ENCODE data around the gene KIF26B. TPM values are rescaled to one million over a fixed set of nuclear protein-coding genes. Genes with fewer than 3 reads are reported as not detected.

The KIF26B gene
- total RNA-seq, 2 donors from 2014 or later, result 0.83 to 1.3 TPM

DNA sequence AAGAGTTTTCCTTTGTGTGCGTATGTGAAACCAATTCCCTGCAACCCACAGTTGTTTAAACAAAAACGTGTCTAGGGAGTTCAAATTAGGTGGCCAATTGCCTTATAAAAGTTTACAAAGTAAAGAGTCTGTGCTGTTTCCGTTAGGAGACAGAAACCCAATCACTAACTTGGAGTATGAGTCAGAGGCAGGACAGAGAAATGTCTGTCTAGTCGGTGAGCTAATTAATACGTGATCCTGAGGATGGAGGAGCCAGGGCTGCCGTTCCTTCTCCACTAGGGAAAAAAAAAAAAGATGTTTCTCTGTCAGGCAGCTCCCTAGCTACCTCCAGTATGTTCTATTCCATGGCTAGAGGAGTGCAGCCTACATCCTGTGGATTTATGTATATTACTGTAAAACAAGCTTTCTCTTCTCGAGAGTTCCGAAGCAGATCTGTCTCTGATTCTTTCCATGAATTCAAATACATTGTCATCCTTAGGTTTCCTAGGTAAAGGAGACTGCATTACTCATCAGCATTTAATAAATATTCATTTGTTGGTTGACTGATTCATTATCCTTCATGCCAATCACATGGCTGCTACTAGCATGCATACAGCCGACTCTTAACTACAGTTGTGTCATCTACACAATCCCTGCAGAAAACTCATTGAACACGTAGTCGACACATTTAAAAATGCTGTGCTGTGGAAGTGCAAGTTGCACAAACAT, 430.6 kb downstream of the KIF26B start:
- H3K27ac ChIP-seq, result no peak overlapping the region
- no peak for DNase-seq (ENCODE audit: low spot score)
- H3K9me3 ChIP-seq, result no peaks in the 10 kb centered on the region
- H3K4me1 ChIP-seq, result no peaks in the 10 kb centered on the region
- H3K36me3 ChIP-seq, result no peaks in the 10 kb centered on the region
- TF ChIP-seq, protein P1, sequence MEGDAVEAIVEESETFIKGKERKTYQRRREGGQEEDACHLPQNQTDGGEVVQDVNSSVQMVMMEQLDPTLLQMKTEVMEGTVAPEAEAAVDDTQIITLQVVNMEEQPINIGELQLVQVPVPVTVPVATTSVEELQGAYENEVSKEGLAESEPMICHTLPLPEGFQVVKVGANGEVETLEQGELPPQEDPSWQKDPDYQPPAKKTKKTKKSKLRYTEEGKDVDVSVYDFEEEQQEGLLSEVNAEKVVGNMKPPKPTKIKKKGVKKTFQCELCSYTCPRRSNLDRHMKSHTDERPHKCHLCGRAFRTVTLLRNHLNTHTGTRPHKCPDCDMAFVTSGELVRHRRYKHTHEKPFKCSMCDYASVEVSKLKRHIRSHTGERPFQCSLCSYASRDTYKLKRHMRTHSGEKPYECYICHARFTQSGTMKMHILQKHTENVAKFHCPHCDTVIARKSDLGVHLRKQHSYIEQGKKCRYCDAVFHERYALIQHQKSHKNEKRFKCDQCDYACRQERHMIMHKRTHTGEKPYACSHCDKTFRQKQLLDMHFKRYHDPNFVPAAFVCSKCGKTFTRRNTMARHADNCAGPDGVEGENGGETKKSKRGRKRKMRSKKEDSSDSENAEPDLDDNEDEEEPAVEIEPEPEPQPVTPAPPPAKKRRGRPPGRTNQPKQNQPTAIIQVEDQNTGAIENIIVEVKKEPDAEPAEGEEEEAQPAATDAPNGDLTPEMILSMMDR (IDR thresholded peaks at IDR 0.05), result no peak
- no peaks in the 10 kb centered on the region for H3K27me3 ChIP-seq
- H3K4me3 ChIP-seq, result no peak overlapping the region

- no peaks in the 10 kb centered on the region for H3K27me3 ChIP-seq
- no peaks in the 10 kb centered on the region for H3K4me1 ChIP-seq
- DNase-seq (ENCODE audit: low spot score), result no peak
- no peak overlapping the region for H3K27ac ChIP-seq
- no peak overlapping the region for H3K4me3 ChIP-seq
- no peaks in the 10 kb centered on the region for H3K9me3 ChIP-seq
- TF ChIP-seq, protein P1 (IDR thresholded peaks at IDR 0.05), result no peak
- no peaks in the 10 kb centered on the region for H3K36me3 ChIP-seq
These were observed 432.8 kb downstream of the KIF26B start for GRCh38 chr1:245587435-245588115.

- no peak for DNase-seq (ENCODE audit: low spot score)
- TF ChIP-seq, protein P1 (IDR thresholded peaks at IDR 0.05), result no peak
- Histone ChIP-seq H3K4me1 (no peaks in the 10 kb centered on the region), H3K27ac (no peak overlapping the region), H3K9me3 (no peaks in the 10 kb centered on the region), H3K36me3 (no peaks in the 10 kb centered on the region), H3K27me3 (no peaks in the 10 kb centered on the region), H3K4me3 (no peak overlapping the region)
These were observed 433.4 kb downstream of the KIF26B start for GRCh38 chr1:245588116-245588639.

DNA sequence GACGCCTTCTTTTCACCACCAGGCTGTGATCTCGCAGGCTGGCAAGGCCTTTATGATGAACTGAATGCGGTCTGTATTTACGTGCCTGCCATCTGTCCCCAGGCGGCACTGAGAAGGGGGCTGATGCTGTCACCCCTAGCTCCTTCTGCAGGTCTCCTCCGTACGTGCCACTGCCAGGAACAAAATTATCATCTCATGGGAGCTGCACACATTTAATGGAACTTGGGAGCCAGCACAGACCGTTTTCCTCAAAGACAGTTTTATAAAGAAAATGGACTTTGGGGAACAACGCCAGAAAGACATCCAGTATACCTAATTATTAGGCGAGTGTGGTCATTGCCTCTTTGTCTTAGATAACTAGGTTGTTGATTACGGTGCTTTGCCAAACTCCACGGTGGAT, 434.5 kb downstream of the KIF26B start:
- TF ChIP-seq, protein P1 (IDR thresholded peaks at IDR 0.05), result no peak
- Histone ChIP-seq H3K36me3 (no peaks in the 10 kb centered on the region), H3K9me3 (peaks cover 0 to under 1% of the 10 kb centered on the region in 2 donors), H3K4me3 (no peak overlapping the region), H3K27me3 (no peaks in the 10 kb centered on the region), H3K27ac (no peak overlapping the region), H3K4me1 (no peaks in the 10 kb centered on the region)
- DNase-seq (ENCODE audit: low spot score), result no peak

DNA sequence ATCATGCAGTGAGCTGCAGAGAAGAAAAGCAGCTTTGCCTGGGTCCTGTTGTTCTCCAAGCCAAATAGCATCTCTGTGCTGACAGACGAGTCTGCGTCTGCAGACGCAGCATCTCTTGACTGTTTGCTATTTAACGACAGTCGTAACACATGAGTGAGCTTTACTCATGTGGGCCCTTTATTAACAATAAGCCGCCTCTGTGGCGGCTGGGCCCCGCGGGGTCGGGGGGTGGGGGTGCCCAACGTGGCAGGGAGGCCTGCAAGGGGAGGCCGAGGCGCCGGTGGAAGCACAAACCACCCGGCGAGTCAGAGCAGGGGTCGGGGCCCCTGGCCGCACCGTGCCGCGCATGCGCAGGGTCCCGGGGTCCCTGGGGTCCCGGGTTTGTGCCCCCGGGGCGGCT, 435.1 kb downstream of the KIF26B start:
- Histone ChIP-seq H3K9me3 (peaks cover 0 to 4% of the 10 kb centered on the region in 2 donors), H3K27ac (no peak overlapping the region), H3K27me3 (no peaks in the 10 kb centered on the region), H3K4me1 (no peaks in the 10 kb centered on the region), H3K36me3 (no peaks in the 10 kb centered on the region), H3K4me3 (no peak overlapping the region)
- DNase-seq (ENCODE audit: low spot score), result no peak
- TF ChIP-seq, protein P1 (IDR thresholded peaks at IDR 0.05), result no peak
